Activated CD4-positive, alpha-beta T cell treated with anti-CD3 and anti-CD28 coated beads, Interleukin-2, amount 10 ng/mL, durations not matched to agents 24 days and 14 days (primary cell): Measurements from ENCODE around the gene KANK4. TPM values are rescaled to one million over a fixed set of nuclear protein-coding genes. Genes with fewer than 3 reads are reported as not detected.

ENCODE experiments used
- DNase-seq: peaks from one replicate; pipeline ENCODE4 v3.0.0; 2022
- H3K27ac Mint-ChIP-seq: one replicate; pipeline ENCODE4 v1.8.0; 2022; ENCODE audit warnings: mild to moderate bottlenecking, mixed read lengths
- H3K27me3 Mint-ChIP-seq: one replicate; pipeline ENCODE4 v1.8.0; 2022; ENCODE audit warnings: mixed read lengths
- H3K36me3 Mint-ChIP-seq: one replicate; pipeline ENCODE4 v1.8.0; 2022; ENCODE audit warnings: low read depth, mild to moderate bottlenecking, mixed read lengths
- H3K4me1 Mint-ChIP-seq: one replicate; pipeline ENCODE4 v1.8.0; 2021; ENCODE audit warnings: mixed read lengths
- H3K4me3 Mint-ChIP-seq: one replicate; pipeline ENCODE4 v1.8.0; 2022; ENCODE audit warnings: mild to moderate bottlenecking, moderate library complexity, mixed read lengths
- H3K9me3 Mint-ChIP-seq: one replicate; pipeline ENCODE4 v1.8.0; 2021; ENCODE audit warnings: mixed read lengths
- intact Hi-C: fragments of 100-400 bp; cut with micrococcal nuclease; formaldehyde crosslinking; loops from one replicate; pipeline ENCODE4 v1.15.1; 2023
- total RNA-seq: library from RNA; stranded (reverse); gene quantifications from 2 replicates; pipeline ENCODE4 v1.2.3, GENCODE V29; 2022

Gene KANK4
- total RNA-seq, 1 donor from 2014 or later, result not detected

DNA sequence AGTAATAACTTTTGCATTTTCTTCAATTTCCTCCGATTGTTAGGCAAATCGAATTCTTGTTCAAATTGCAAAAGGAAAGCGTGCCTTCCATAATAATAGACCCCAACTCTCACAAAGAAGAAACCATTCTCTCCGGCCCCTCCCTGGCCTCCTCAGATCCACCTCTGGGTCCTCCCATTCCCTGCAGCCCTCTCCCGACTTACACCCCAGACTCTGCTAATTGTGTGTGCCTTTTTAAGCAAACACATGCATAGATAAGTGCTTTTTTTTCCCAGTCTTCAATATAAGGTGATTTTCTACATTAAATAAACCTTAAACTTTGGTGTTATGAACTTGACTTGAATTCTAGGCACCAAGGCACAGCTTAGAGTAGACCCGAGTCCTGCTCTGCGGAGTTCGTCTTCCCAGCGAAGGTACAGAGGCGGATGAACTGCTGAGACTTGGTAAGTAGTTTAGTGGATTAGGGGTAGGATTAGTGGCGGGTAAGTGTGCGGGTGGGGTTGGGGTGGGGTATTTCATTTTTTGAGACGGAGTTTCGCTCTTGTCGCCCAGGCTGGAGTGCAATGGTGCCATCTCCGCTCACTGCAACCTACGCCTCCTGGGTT lies 123.0 kb downstream of the KANK4 start:
- no peaks in the 10 kb centered on the region for H3K4me1 Mint-ChIP-seq
- no peaks in the 10 kb centered on the region for H3K9me3 Mint-ChIP-seq
- intact Hi-C loops, result no loop called here
- no peak for DNase-seq
- no peaks in the 10 kb centered on the region for H3K36me3 Mint-ChIP-seq
- no peak overlapping the region for H3K4me3 Mint-ChIP-seq
- H3K27me3 Mint-ChIP-seq, result peaks cover 23% of the 10 kb centered on the region
- H3K27ac Mint-ChIP-seq, result no peak overlapping the region

DNA sequence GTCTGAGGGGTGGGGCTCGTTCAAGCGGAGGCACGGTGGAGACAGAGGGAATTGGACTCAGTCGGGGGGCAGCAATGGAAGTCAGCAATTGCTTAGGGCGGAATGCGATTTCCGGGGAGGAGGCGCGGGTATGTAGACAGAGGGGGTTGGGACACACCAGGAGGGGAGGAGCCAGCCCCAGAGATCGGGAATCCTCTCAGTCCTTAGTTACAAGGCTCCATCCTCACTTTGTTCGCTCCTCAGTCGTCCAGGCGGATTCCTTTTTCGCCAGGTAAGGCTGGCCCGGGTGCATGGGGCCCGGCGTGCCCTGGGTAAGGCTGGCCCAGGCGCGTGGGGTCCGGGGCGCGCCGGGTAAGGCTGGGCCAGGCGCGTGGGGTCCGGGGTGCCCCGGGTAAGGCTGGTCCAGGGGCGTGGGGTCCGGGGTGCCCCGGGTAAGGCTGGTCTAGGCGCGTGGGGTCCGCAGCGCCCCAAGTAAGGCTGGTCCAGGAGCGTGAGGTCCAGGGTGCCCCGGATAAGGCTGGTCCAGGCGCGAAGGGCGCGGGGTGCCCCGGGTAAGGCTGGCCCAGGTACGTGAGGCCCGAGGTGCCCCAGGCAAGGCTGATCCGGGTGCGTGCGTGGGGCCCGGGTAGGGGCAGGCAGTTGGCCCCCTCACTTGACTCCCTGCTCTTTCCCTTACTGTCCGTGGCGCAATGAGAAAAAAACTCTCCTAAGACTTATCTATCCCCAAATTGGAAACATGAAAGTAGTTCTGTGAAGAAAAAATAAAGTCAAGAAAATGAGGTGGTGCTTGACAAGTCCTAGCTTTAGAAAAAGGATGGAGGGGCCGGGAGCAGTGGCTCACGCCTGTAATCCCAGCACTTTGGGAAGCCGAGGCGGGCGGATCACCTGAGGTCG lies 124.3 kb downstream of the KANK4 start, which contains the start of gene L1TD1:
TSS of gene L1TD1 (plus strand) at position 199 of the 894 bp plus-strand sequence. CDS start 11,780 bp downstream, outside the sequence.
- H3K4me1 Mint-ChIP-seq, result no peaks in the 10 kb centered on the region
- intact Hi-C loops, result no loop called here
- no peaks in the 10 kb centered on the region for H3K9me3 Mint-ChIP-seq
- no peaks in the 10 kb centered on the region for H3K36me3 Mint-ChIP-seq
- DNase-seq, result no peak
- no peak within 1 kb of the TSS for H3K27ac Mint-ChIP-seq
- no peak within 1 kb of the TSS for H3K4me3 Mint-ChIP-seq
- peaks cover 23% of the 10 kb centered on the region for H3K27me3 Mint-ChIP-seq

DNA sequence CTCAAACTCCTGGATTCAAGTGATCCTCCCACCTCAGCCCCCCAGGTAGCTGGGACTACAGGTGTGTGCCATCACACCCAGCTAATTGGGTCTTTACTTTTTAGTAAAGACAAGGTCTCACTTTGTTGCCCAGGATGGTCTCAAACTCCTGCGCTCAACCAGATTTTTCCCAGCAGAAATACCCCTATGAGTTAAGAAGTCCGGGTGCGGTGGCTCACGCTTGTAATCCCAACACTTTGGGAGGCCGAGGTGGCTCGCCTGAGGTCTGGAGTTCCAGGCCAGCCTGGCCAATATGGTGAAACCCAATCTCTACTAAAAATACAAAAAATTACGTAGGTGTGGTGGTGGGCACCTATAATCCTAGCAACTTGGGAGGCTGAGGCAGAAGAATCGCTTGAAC lies 131.1 kb downstream of the KANK4 start:
- Mint-ChIP-seq H3K27ac (no peak overlapping the region), H3K4me1 (no peaks in the 10 kb centered on the region), H3K9me3 (no peaks in the 10 kb centered on the region), H3K27me3 (peaks cover 2% of the 10 kb centered on the region), H3K36me3 (no peaks in the 10 kb centered on the region), H3K4me3 (no peak overlapping the region)
- intact Hi-C loops, result no loop called here
- no peak for DNase-seq

DNA sequence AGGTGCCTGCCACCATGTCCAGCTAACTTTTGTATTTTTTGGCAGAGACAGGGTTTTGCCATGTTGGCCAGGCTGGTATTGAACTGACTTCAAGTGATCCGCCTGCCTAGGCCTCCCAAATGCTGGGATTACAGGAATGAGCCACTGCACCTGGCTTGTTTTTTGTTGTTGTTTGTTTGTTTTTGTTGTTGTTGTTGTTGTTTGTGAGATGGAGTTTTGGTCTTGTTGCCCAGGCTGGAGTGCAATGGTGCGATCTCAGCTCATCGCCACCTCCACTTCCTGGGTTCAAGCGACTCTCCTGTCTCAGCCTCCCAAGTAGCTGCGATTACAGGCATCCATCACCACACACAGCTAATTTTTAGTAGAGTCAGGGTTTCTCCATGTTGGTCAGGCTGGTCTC lies 131.7 kb downstream of the KANK4 start:
- Mint-ChIP-seq H3K27me3 (no peaks in the 10 kb centered on the region), H3K27ac (no peak overlapping the region), H3K4me3 (no peak overlapping the region), H3K4me1 (no peaks in the 10 kb centered on the region), H3K9me3 (no peaks in the 10 kb centered on the region), H3K36me3 (no peaks in the 10 kb centered on the region)
- intact Hi-C loops, result no loop called here
- DNase-seq, result no peak

Other genes starting within 250 kb of the KANK4 start
- gene L1TD1, start 124.6 kb downstream of the KANK4 start, total RNA-seq, result not detected in 2 replicates
- gene USP1, start 117.6 kb upstream of the KANK4 start, total RNA-seq, result 77.4 and 81.5 TPM in 2 replicates